Tibial nerve (tissue), 4 donors: ENCODE results near the gene ZNF423. TPM values are rescaled to one million over a fixed set of nuclear protein-coding genes. Genes with fewer than 3 reads are reported as not detected.

Experiments used
- DNase-seq, 2 donors: peaks; one replicate each; pipeline ENCODE4 v3.0.0-alpha.2; 2019; ENCODE audit warnings: low spot score in 2 of 2
- H3K27ac ChIP-seq, 4 donors: fragments of 200-600 bp; sonication (generic) in 3 of 4; one replicate each; pipeline ENCODE4 v1.5.1; 2017 to 2019; ENCODE audit warnings: mild to moderate bottlenecking in 1 of 4
- H3K27me3 ChIP-seq, 2 donors: fragments of 200-600 bp; sonication (generic) in 1 of 2; one replicate each; pipeline versions ENCODE4 v1.5.1 to v1.6.0; 2017 to 2019
- H3K36me3 ChIP-seq, 3 donors: fragments of 200-600 bp; sonication (generic); one replicate each; pipeline ENCODE4 v1.5.1; 2018 to 2019
- H3K4me1 ChIP-seq, 4 donors: fragments of 200-600 bp; sonication (generic) in 3 of 4; one replicate each; pipeline ENCODE4 v1.5.1; 2017 to 2019
- H3K4me3 ChIP-seq, 4 donors: fragments of 200-600 bp; sonication (generic) in 3 of 4; one replicate each; pipeline ENCODE4 v1.5.1; 2017 to 2019; ENCODE audit warnings: mild to moderate bottlenecking in 1 of 4, moderate library complexity in 1 of 4
- H3K9me3 ChIP-seq, 4 donors: fragments of 200-600 bp; sonication (generic) in 3 of 4; one replicate each; pipeline ENCODE4 v1.5.1; 2017 to 2019
- EP300 ChIP-seq, 2 donors: sonication (generic); formaldehyde crosslinking; IDR thresholded peaks; one replicate each; pipeline ENCODE4 v1.6.1; 2017; ENCODE audit warnings: antibody characterized with exemption in 2 of 2, mild to moderate bottlenecking in 1 of 2
- POLR2A ChIP-seq, 2 donors: fragments of 450-650 bp; IDR thresholded peaks; one replicate each; pipeline ENCODE4 v1.6.1; 2017; ENCODE audit warnings: antibody characterized with exemption in 2 of 2, mild to moderate bottlenecking in 2 of 2, moderate library complexity in 2 of 2
- WGBS, 2 donors: methylation state at CpG; one replicate each; pipeline ENCODE4 v1.1.5; 2018; 5-methylcytosine and 5-hydroxymethylcytosine counted together
- total RNA-seq, 4 donors: library from RNA; depleted of rRNA; stranded (reverse); fragments of >200 nt; gene quantifications; one replicate each; pipeline ENCODE4 v1.1.0, GENCODE V29; 2016
- TF ChIP-seq, protein P1 (sequence below), 5 experiments: fragments of 200-600 bp in 3 of 5; fragments of 450-650 bp in 2 of 5; sonication (generic) in 3 of 5; IDR thresholded peaks; one replicate each; pipeline ENCODE4 v1.5.1; 2016 to 2019; ENCODE audit warnings: antibody characterized with exemption in 5 of 5, mild to moderate bottlenecking in 3 of 5, moderate library complexity in 2 of 5

ZNF423 gene
- total RNA-seq, 4 donors from 2014 or later: 15.9 to 20.5 (median 18.5) TPM

DNA sequence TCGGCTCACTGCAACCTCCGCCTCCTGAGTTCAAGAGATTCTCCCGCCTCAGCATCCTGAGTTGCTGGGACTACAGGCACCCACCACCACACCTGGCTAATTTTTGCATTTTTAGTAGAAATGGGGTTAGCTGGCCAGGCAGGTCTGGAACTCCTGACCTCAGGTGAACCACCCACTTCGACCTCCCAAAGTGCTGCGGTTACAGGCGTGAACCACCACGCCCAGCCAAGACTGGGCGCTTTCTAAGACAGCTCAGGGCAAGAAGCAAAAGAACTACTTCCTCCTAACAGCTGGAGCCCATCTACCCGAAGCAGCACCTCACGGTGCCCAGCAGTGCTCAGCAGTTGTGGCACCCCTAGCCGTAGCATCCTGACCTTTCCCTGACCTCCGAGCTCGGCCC, 109.4 kb downstream of the ZNF423 start:
- DNase-seq: no peak
- Histone ChIP-seq H3K9me3 (no peaks in the 10 kb centered on the region), H3K4me1 (peaks cover 0 to 8% (median 0%) of the 10 kb centered on the region in 4 donors), H3K27ac (no peak overlapping the region), H3K27me3 (no peaks in the 10 kb centered on the region), H3K4me3 (no peak overlapping the region), H3K36me3 (no peaks in the 10 kb centered on the region)
- TF ChIP-seq POLR2A (IDR thresholded peaks at IDR 0.05) (no peak), EP300 (IDR thresholded peaks at IDR 0.05) (no peak)
- TF ChIP-seq, protein P1, sequence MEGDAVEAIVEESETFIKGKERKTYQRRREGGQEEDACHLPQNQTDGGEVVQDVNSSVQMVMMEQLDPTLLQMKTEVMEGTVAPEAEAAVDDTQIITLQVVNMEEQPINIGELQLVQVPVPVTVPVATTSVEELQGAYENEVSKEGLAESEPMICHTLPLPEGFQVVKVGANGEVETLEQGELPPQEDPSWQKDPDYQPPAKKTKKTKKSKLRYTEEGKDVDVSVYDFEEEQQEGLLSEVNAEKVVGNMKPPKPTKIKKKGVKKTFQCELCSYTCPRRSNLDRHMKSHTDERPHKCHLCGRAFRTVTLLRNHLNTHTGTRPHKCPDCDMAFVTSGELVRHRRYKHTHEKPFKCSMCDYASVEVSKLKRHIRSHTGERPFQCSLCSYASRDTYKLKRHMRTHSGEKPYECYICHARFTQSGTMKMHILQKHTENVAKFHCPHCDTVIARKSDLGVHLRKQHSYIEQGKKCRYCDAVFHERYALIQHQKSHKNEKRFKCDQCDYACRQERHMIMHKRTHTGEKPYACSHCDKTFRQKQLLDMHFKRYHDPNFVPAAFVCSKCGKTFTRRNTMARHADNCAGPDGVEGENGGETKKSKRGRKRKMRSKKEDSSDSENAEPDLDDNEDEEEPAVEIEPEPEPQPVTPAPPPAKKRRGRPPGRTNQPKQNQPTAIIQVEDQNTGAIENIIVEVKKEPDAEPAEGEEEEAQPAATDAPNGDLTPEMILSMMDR (IDR thresholded peaks at IDR 0.05): no peak
- WGBS, 2 donors: 87 to 88% methylated on average over 13 of the region's 13 CpGs

- 60 to 69% methylated on average over 11 of the region's 11 CpGs for WGBS, 2 donors
- Histone ChIP-seq H3K36me3 (no peaks in the 10 kb centered on the region), H3K4me3 (no peak overlapping the region), H3K9me3 (no peaks in the 10 kb centered on the region), H3K27ac (no peak overlapping the region), H3K27me3 (no peaks in the 10 kb centered on the region), H3K4me1 (peaks cover 0 to 12% (median 0%) of the 10 kb centered on the region in 4 donors)
- TF ChIP-seq POLR2A (IDR thresholded peaks at IDR 0.05) (no peak), EP300 (IDR thresholded peaks at IDR 0.05) (no peak)
- TF ChIP-seq, protein P1 (IDR thresholded peaks at IDR 0.05): no peak
- no peak for DNase-seq
Measured at GRCh38 chr16:49745311-49745747, 110.6 kb downstream of the ZNF423 start.

DNA sequence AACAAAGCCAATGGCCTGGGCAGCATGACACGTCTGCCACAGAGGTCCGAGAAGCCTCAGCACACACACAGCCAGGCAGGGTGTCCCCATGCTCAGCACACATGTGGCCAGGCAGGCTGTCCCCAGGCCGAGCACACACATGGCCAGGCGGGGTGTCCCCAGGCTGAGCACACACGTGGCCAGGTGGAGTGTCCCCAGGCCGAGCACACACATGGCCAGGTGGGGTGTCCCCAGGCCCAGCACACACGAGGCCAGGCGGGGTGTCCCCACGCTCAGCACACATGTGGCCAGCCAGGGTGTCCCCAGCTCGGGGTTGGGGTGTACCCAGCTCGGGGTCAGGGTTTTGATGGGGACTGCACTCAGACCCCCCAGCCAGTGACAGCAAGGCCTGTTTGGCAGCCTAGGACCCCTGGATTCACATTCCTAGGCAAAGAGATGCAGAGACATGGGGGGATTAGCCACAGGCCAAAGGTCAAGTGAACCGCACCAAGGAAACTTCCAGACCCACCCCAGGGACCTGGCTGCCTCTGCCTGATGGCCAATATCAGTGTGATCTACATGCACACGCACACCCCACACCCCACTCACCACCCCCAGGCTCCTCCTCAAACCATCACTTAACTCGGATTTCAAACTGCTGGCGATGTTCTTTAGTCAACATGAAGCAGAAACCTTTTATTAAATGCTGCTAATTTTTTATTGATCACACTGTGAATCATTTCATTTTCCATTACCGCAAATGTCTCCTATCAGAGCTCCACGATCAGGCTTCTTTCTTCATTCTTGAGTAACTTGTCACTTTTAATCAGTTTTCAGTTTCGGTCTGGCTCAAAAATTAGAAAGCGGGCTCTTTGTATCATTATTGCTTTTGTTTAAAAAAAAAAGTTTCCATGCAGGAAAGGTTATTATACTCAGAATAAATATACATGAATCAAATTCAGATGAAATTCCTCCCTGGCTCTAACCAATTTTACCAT, 111.4 kb downstream of the ZNF423 start:
- 83 to 84% methylated on average over 13 to 14 of the region's 19 CpGs for WGBS, 2 donors
- H3K9me3 ChIP-seq: no peaks in the 10 kb centered on the region
- no peak for DNase-seq
- H3K27me3 ChIP-seq: no peaks in the 10 kb centered on the region
- no peaks in the 10 kb centered on the region for H3K36me3 ChIP-seq
- no peak overlapping the region for H3K27ac ChIP-seq
- peaks cover 0 to 16% (median 0%) of the 10 kb centered on the region in 4 donors for H3K4me1 ChIP-seq
- H3K4me3 ChIP-seq: no peak overlapping the region
- TF ChIP-seq EP300 (IDR thresholded peaks at IDR 0.05) (no peak), POLR2A (IDR thresholded peaks at IDR 0.05) (no peak)
- TF ChIP-seq, protein P1 (IDR thresholded peaks at IDR 0.05): no peak

- 80 to 87% methylated on average over 10 of the region's 10 CpGs for WGBS, 2 donors
- Histone ChIP-seq H3K4me3 (no peak overlapping the region), H3K27me3 (no peaks in the 10 kb centered on the region), H3K4me1 (peaks cover 0 to 14% (median 0%) of the 10 kb centered on the region in 4 donors), H3K36me3 (no peaks in the 10 kb centered on the region), H3K27ac (no peak overlapping the region), H3K9me3 (no peaks in the 10 kb centered on the region)
- TF ChIP-seq POLR2A (IDR thresholded peaks at IDR 0.05) (no peak), EP300 (IDR thresholded peaks at IDR 0.05) (no peak)
- TF ChIP-seq, protein P1 (IDR thresholded peaks at IDR 0.05): no peak
- DNase-seq: no peak
Measured at GRCh38 chr16:49743658-49744057, 112.3 kb downstream of the ZNF423 start.

GRCh38 chr16:49743203-49743464, 112.8 kb downstream of the ZNF423 start:
- Histone ChIP-seq H3K4me1 (peaks cover 0 to 8% (median 0%) of the 10 kb centered on the region in 4 donors), H3K27me3 (no peaks in the 10 kb centered on the region), H3K27ac (no peak overlapping the region), H3K36me3 (no peaks in the 10 kb centered on the region), H3K4me3 (no peak overlapping the region), H3K9me3 (no peaks in the 10 kb centered on the region)
- TF ChIP-seq EP300 (IDR thresholded peaks at IDR 0.05) (no peak), POLR2A (IDR thresholded peaks at IDR 0.05) (no peak)
- TF ChIP-seq, protein P1 (IDR thresholded peaks at IDR 0.05): no peak
- no peak for DNase-seq
- WGBS, 2 donors: 83 to 92% methylated on average over 4 of the region's 4 CpGs
